Myocyte (in vitro differentiated cells): ENCODE data around the gene PDCD6IP. TPM values are rescaled to one million over a fixed set of nuclear protein-coding genes. Genes with fewer than 3 reads are reported as not detected.

ENCODE experiments used
- total RNA-seq: library from RNA; depleted of rRNA; stranded (reverse); fragments of >200 nt; gene quantifications from 2 replicates; pipeline ENCODE4 v1.2.3, GENCODE V29; 2014

PDCD6IP gene
- total RNA-seq, 1 donor from 2014 or later = 198 TPM

Other genes with a start within 250 kb of the PDCD6IP start
- 64.8 and 71.3 TPM in 2 replicates for gene CLASP2, start 80.4 kb upstream of the PDCD6IP start, total RNA-seq